ENCODE data around the gene ADAMTS20.

DNA sequence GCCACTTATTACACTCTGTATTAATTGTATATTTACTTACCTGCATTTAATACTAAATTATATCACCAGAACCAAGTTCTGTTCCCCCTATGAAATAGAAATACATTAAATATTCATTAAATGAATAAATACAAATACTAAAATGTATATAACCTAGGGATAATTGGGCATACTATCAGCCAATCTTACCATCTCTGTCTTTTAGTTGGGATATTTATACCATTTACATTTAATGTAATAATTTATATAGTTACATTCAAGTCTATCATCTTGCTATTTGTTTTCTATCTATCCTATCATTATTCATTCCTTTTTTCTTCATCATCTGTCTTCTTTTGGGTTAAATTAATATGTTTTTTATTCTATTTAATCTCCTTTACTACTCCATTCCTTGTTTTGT is 4.1 kb upstream of the ADAMTS20 start:
- TF ChIP-seq, protein P1, sequence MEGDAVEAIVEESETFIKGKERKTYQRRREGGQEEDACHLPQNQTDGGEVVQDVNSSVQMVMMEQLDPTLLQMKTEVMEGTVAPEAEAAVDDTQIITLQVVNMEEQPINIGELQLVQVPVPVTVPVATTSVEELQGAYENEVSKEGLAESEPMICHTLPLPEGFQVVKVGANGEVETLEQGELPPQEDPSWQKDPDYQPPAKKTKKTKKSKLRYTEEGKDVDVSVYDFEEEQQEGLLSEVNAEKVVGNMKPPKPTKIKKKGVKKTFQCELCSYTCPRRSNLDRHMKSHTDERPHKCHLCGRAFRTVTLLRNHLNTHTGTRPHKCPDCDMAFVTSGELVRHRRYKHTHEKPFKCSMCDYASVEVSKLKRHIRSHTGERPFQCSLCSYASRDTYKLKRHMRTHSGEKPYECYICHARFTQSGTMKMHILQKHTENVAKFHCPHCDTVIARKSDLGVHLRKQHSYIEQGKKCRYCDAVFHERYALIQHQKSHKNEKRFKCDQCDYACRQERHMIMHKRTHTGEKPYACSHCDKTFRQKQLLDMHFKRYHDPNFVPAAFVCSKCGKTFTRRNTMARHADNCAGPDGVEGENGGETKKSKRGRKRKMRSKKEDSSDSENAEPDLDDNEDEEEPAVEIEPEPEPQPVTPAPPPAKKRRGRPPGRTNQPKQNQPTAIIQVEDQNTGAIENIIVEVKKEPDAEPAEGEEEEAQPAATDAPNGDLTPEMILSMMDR (IDR thresholded peaks at IDR 0.05; ENCODE audit: extremely low read depth in 1 of 2, insufficient read depth in 1 of 2, low read depth in 1 of 2, low read length in 2 of 2), result no peak
- no peak for TF ChIP-seq FOS (IDR thresholded peaks at IDR 0.05; ENCODE audit: borderline replicate concordance, insufficient read depth, low read length)
- no peak for TF ChIP-seq MYC (IDR thresholded peaks at IDR 0.05; ENCODE audit: low read depth, low read length)
- no peak for TF ChIP-seq POLR2A (IDR thresholded peaks at IDR 0.05; ENCODE audit: low read depth, low read length)
- no peak for TF ChIP-seq POLR2AphosphoS5 (IDR thresholded peaks at IDR 0.05; ENCODE audit: insufficient read depth, low read depth, low read length)
